ENCODE measurements around the gene CEP78.
"Not testable (repeated sequence)": the region's sequence is repeated elsewhere in the genome, so short reads cannot be mapped to it uniquely, and the experiment has no call there.

Gene CEP78, protein sequence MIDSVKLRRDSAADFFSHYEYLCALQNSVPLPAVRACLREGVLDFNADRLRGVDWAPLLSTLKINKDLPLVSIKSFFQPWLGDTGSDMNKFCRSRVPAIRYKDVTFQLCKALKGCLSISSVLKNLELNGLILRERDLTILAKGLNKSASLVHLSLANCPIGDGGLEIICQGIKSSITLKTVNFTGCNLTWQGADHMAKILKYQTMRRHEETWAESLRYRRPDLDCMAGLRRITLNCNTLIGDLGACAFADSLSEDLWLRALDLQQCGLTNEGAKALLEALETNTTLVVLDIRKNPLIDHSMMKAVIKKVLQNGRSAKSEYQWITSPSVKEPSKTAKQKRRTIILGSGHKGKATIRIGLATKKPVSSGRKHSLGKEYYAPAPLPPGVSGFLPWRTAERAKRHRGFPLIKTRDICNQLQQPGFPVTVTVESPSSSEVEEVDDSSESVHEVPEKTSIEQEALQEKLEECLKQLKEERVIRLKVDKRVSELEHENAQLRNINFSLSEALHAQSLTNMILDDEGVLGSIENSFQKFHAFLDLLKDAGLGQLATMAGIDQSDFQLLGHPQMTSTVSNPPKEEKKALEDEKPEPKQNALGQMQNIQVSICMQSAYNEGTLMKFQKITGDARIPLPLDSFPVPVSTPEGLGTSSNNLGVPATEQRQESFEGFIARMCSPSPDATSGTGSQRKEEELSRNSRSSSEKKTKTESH

DNA sequence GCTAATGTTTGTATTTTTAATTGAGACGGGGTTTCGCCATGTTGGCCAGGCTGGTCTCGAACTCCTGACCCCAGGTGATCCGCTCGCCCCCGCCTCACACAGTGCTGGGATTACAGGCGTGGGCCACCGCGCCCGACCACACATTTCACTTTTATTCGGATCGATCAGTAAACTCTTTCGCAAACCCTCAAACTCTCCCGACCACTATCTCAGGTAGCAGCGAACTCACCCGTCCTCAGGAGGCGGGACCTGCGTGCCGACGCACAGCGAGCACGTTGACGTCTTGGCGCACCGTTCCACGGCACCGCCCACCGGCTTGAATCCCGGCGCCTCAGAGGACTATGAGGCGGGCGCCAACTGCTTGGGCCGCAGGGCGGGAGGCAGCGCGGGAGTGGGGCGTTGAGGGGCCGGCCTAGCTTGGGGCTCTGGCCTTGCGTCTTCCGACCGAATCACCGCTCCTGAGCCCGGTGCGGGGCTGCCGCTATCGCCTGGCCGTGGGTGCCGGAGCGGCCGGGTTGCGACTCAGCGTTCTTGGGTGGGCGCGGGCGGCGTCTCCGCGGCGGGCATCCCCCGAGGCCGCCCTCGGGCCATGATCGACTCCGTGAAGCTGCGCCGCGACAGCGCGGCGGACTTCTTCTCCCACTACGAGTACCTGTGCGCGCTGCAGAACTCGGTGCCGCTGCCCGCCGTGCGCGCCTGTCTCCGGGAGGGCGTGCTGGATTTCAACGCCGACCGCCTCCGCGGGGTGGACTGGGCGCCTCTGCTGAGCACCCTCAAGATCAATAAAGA, at the start of gene CEP78:
TSS of gene CEP78 (plus strand) at position 314 of the 789 bp plus-strand sequence. CDS start at position 590, 276 bp downstream.
- peak; percentile 87 for DNase-seq (ENCODE audit: low spot score)

DNA sequence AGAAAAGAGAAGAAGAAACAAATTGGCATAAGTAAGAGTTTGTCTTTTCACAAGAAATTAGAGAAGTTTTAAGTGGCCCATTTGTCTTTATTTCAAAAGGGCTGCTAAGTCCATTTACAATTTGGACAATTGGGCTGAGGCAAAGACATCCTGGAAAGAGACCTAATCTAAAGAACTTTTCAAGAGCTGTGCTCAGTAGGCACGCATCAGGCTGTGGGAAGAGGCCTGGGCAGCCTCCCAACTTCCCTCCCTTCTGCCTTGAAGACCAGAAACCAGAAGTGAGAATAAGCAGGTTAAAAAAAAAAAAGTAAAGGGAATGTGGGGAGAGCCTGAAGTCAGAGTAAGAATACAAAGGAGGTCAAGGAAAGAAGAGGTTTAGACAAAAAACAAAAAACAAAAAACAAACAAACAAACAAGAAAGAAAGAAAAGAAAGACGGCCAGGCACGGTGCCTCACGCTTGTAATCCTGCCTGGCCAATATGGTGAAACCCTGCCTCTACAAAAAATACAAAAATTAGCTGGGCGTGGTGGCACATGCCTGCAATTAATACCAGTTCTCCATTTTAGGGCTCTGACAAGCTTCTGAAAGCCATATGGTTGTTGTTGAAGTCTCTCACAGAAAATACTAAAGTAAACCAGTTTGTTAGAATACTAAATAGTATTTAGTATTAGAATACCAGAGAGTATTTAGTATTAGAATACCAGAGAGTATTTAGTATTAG, 48.0 kb upstream of the CEP78 start:
- DNase-seq (ENCODE audit: low spot score) = no peak

- no peak for DNase-seq (ENCODE audit: low spot score)
Observed at GRCh38 chr9:78188594-78188993, 47.3 kb upstream of the CEP78 start.

DNA sequence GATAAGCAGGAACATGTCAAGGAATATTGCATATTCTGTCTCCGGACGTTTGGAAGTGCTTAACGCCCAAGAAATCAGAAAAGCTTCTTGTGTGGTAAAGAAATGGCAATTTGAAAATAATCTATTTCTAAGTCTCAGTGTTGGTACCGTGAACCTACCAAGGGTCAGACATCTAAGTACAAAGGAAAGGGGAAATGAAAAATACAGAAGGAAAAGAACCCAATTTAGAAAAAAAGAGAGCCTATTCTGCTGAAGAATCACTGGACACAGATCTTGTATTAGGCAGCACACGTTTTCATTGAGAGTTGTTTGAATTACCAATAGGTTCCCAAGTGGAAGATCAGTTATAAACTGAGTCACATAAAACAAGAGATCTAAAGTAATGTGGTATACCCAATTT, 46.9 kb upstream of the CEP78 start:
- no peak for DNase-seq (ENCODE audit: low spot score)

DNA sequence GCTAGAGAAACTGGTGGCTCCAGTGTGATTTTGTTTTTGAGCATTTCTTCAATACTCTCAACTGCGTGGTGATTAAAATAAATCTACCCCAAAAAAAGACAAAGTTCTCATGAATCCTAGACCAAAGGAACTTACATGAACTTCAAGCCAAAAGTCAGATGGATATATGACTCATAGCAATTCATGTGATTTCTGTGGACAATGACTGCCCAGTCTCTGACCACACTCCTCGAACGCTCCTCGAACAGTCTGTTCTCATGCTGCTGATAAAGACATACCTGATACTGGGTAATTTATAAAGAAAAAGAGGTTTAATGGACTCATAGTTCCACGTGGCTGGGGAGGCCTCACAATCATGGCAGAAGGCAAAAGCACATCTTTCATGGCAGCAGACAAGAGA, 46.4 kb upstream of the CEP78 start:
- no peak for DNase-seq (ENCODE audit: low spot score)

DNA sequence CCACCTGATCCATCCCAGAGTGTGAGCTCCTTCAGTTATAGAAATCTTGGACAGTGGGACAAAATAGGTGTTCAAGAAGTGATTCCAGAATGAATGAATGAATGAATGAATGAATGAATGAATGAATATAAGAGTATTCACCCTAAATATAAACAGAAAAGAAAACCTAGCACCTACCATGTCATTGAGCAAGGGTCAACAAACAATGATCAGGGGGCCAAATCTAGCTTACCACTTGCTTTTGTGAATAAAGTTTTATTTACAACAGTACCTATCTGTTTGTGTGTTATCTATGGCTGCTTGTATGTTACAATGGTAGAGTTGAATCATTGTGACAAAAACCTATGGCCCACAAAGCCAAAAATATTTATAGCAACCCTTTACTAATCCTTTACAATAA, 43.9 kb upstream of the CEP78 start:
- DNase-seq (ENCODE audit: low spot score) = no peak

GRCh38 chr9:78196258-78196657, 39.6 kb upstream of the CEP78 start:
- no peak for DNase-seq (ENCODE audit: low spot score)

- peak; percentile 21 for DNase-seq (ENCODE audit: low spot score)
Observed at GRCh38 chr9:78201158-78201777, 34.6 kb upstream of the CEP78 start.

GRCh38 chr9:78207319-78207718, 28.6 kb upstream of the CEP78 start:
- DNase-seq (ENCODE audit: low spot score) = peak; percentile 88

DNA sequence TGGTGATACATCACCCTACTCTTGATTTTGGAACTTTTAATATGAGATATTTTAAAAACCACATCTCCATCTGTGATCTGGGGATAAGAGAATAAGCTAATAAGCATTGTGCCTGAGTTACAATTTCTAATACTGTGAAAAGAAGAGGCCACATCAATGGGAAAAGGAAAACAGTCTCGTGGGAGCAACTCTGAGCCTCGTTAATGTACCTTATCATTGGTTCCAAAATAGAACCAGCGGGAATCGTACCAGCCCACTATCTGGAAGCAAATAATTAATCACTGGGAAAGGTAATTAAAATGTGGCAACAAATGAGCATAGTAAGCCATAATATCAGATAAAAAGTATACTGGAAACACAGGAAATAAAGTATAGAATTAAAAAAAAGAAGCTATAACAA, 28.0 kb upstream of the CEP78 start:
- no peak for DNase-seq (ENCODE audit: low spot score)

- DNase-seq (ENCODE audit: low spot score) = no peak
Observed at GRCh38 chr9:78209127-78209526, 26.7 kb upstream of the CEP78 start.

DNA sequence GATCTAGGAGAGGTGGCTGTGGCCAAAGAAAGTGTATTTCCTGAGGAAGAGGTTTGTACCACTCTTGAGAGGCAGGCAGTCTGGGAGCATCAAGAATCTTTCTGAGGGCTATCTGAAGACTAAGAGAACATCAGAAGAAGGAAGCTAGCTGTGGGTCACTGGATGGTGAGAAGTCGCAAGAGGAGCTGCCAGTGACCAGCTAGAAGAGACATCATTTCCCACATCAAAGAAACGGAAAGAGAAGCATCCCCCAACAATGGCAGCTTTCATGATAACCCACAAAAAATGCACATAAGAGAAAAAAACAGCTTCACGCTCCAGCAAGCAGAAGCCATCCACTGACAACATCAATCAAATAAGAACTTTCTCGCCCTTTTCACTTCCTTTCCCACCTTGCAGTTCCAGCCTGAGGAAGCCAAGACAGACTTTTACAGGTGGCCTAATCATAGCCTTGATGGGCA, 25.0 kb upstream of the CEP78 start:
- no peak for DNase-seq (ENCODE audit: low spot score)

- no peak for DNase-seq (ENCODE audit: low spot score)
Observed at GRCh38 chr9:78212868-78213267, 23.0 kb upstream of the CEP78 start.

GRCh38 chr9:78213712-78214111, 22.2 kb upstream of the CEP78 start:
- DNase-seq (ENCODE audit: low spot score) = peak; percentile 42

DNA sequence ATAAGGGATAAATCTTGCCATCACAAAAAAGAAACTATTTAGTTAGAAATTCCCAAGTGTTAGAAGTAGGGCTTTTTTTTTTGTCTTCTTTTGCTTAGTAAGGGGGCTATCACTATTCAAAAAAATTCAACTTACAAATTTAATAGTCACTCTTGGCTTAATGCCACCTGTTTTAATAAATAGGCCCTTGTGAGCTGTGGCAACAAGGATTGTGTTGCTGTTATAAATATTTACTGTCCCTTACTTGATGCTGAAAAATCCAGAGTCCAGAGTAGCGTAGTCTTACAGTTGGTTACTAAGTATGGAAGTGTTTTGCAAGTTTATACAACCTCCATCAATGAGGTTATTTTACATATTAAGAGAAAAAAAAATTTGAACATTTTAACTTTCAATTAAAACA, 21.4 kb upstream of the CEP78 start:
- no peak for DNase-seq (ENCODE audit: low spot score)

DNA sequence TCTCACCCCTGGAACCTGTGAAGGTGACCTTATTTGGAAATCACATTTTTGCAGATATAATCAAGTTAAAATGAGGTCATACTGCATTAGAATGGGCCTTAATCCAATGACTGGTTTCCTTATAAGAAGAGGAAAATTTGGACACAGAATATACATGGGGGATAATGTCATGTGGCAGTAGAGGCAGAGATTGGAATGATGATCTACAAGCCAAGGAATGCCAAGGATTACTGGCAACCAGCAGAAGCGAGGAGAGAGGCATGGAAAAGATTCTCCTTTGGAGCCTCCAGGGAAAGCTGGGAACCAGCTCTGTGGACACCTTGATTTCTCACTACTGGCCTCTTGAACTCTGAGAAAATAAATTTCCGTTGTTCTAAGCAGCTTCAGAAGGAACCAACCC, 20.2 kb upstream of the CEP78 start:
- DNase-seq (ENCODE audit: low spot score) = no peak

- DNase-seq (ENCODE audit: low spot score) = no peak
Observed at GRCh38 chr9:78218890-78219289, 17.0 kb upstream of the CEP78 start.

DNA sequence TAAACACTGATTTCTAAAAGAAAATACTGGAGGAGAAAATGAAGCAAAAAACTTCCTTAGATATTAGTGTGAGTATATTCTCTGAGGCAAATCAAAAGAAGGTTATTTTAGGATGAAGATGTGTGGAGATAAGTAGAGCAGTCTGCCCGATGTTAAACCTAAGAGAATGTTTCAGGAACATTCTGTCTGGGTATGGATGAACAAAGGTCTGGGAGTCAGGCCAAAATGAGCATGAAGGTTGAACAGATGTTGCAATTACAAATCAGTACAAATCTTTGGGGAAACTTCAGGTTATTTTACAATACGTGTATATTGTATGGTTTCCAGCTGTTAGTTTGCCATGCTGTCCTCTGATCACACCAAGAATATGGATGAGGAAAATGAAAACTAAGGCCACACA, 14.4 kb upstream of the CEP78 start:
- DNase-seq (ENCODE audit: low spot score) = no peak

DNA sequence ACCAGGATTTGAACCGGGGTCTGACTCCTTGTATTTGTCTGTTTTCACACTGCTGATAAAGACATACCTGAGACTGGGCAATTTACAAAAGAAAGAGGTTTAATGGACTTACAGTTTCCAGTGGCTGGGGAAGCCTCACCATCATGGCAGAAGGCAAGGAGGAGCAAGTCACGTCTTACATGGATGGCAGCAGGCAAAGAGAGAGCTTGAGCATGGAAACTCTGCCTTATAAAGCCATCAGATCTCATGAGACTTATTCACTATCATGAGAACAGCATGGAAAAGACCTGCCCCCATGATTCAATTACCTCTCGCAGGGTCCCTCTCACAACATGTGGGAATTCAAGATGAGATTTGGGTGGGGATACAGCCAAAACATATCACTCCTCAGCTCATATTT, 14.0 kb upstream of the CEP78 start:
- not testable (repeated sequence) for DNase-seq (ENCODE audit: low spot score)

GRCh38 chr9:78230761-78231160, 5.1 kb upstream of the CEP78 start:
- DNase-seq (ENCODE audit: low spot score) = no peak

GRCh38 chr9:78232471-78232870, 3.4 kb upstream of the CEP78 start:
- not testable (repeated sequence) for DNase-seq (ENCODE audit: low spot score)
